ENCODE data around the gene WDR72.

WDR72 gene

GRCh38 chr15:53506370-53506769 lies 253.1 kb downstream of the WDR72 start:
- DNase-seq = no peak
- Mint-ChIP-seq H3K9me3 (no peaks in the 10 kb centered on the region), H3K27ac (no peak overlapping the region), H3K27me3 (no peaks in the 10 kb centered on the region), H3K4me1 (ENCODE audit: low read depth) (no peaks in the 10 kb centered on the region), H3K4me3 (no peak overlapping the region), H3K36me3 (ENCODE audit: low read depth) (no peaks in the 10 kb centered on the region)

DNA sequence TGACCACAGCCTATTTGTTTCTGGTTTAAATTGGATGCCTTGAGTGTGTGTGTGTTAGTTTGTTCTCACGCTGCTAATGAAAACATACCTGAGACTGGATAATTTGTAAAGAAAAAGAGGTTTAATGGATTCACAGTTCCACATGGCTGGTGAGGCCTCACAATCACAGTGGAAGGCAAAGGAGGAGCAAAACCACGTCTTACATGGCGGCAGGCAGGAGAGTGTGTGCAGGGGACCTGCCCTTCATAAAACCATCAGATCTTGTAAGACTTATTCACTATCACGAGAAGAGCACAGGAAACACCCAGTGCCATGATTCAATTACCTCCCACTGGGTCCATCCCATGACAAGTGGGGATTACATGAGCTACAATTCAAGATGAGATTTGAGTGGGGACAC lies 260.5 kb downstream of the WDR72 start:
- Mint-ChIP-seq H3K27me3 (no peaks in the 10 kb centered on the region), H3K4me1 (ENCODE audit: low read depth) (no peaks in the 10 kb centered on the region), H3K27ac (no peak overlapping the region), H3K9me3 (no peaks in the 10 kb centered on the region), H3K36me3 (ENCODE audit: low read depth) (no peaks in the 10 kb centered on the region), H3K4me3 (no peak overlapping the region)
- no peak for DNase-seq

- no peak overlapping the region for H3K27ac Mint-ChIP-seq
Observed at GRCh38 chr15:53490341-53490740, 269.1 kb downstream of the WDR72 start.

DNA sequence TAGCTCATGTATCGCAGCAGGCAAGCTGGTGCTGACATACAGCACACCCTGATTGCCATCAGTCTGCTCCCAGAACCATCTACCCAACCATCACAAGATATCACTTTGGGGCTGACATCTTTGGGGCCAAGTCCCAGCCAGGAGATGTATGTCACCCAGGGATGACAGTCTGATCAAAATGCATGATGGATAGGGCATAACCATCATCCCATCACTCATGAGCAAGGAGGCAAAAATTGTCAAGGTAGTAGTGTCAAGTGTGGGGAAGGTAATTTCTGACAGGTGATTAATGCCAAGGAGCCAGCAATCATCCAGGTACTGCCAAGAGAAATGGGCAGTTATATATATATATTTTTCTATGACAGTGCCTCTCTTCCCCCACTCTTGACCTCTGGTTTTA lies 277.4 kb downstream of the WDR72 start:
- no peaks in the 10 kb centered on the region for H3K4me1 Mint-ChIP-seq (ENCODE audit: low read depth)
- no peak overlapping the region for H3K27ac Mint-ChIP-seq
- no peaks in the 10 kb centered on the region for H3K9me3 Mint-ChIP-seq
- no peak for DNase-seq
- no peaks in the 10 kb centered on the region for H3K27me3 Mint-ChIP-seq
- H3K4me3 Mint-ChIP-seq = no peak overlapping the region
- H3K36me3 Mint-ChIP-seq (ENCODE audit: low read depth) = no peaks in the 10 kb centered on the region

More at GRCh38 chr15:53490341-53490740, 269.1 kb downstream of the WDR72 start:
- Mint-ChIP-seq H3K27me3 (no peaks in the 10 kb centered on the region), H3K4me1 (ENCODE audit: low read depth) (no peaks in the 10 kb centered on the region), H3K36me3 (ENCODE audit: low read depth) (no peaks in the 10 kb centered on the region), H3K4me3 (no peak overlapping the region), H3K9me3 (no peaks in the 10 kb centered on the region)
- DNase-seq = no peak

DNA sequence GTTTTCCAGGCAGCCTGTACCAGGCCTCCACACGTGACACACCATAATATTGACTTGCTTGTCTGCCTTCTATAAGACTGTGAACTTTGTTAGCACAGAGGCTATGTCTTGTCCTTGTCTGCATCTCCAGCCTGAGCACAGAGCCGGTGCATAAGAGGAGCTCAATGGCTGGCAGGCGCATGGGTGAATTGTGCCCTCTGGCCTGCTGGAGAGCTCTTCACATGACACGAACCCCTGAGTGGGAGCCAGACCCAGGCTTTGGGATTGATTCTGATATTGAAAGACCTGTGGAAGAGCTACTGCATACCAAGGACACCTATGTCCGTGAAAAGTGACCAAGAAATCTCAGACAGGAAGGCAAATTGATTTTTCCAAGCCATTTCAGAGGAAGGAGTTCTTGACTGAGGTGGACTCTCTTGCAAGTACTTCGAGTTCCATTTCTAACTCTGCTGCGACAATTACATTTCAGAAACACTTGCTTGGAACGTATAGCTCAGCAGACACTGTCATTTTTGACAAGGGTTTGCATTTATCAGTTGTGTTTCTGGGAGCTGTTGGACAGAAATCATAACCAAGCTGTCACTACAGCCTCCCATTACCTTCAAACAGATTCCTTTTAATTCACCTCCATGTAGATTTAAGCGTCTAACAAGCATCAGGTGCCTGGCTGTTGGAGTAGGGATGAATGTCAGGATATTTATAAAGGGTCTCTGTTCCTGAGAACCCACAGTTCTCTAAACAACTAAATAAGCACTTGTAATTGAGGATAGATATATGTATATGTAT lies 281.3 kb downstream of the WDR72 start:
- H3K27me3 Mint-ChIP-seq = no peaks in the 10 kb centered on the region
- no peak overlapping the region for H3K4me3 Mint-ChIP-seq
- no peaks in the 10 kb centered on the region for H3K36me3 Mint-ChIP-seq (ENCODE audit: low read depth)
- DNase-seq = no peak
- H3K4me1 Mint-ChIP-seq (ENCODE audit: low read depth) = no peaks in the 10 kb centered on the region
- no peaks in the 10 kb centered on the region for H3K9me3 Mint-ChIP-seq
- H3K27ac Mint-ChIP-seq = no peak overlapping the region

DNA sequence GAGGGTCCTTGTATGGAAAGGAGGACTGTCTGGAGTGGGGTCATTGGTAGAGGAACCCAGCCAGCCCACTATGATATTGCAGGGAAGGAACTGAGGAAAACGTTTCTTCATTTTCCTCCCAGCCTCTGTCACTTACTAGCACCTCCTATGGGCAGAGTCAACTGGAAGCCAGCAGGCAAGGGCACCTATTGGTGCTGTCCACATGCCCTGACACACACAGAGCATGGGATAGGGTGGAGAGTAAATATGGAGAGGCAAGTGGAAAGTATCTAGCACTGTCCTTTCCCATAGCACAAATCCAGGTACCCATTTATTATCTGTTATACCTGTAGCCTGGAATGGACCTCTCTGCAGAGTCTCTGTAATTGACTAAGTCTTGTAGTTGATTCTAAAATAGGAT lies 285.6 kb downstream of the WDR72 start:
- Mint-ChIP-seq H3K36me3 (ENCODE audit: low read depth) (no peaks in the 10 kb centered on the region), H3K27me3 (no peaks in the 10 kb centered on the region), H3K4me1 (ENCODE audit: low read depth) (no peaks in the 10 kb centered on the region)

DNA sequence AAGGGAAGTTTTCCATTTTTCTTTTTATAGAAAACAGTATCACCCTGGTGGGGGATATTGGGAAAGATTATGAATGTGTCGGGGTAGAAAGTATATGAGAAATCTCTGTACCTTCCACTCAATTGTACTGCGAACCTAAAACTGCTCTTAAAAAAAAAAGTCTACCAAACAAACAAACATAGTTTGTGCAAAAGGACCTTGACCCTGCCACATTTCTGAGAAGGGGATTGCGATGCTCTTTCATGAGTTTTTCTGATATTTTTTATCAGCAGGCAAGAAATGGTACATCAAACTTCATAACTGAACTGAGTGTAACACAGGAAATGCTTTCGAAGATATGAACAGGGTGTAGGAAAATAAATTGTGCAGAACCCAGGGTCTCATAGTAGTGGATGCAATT lies 286.0 kb downstream of the WDR72 start:
- peaks cover 7% of the 10 kb centered on the region for H3K9me3 Mint-ChIP-seq
- H3K36me3 Mint-ChIP-seq (ENCODE audit: low read depth) = no peaks in the 10 kb centered on the region
- no peak for DNase-seq
- H3K4me1 Mint-ChIP-seq (ENCODE audit: low read depth) = no peaks in the 10 kb centered on the region
- H3K27ac Mint-ChIP-seq = no peak overlapping the region
- H3K27me3 Mint-ChIP-seq = no peaks in the 10 kb centered on the region
- H3K4me3 Mint-ChIP-seq = no peak overlapping the region

More for the DNA sequence above, 285.6 kb downstream of the WDR72 start:
- H3K27ac Mint-ChIP-seq = no peak overlapping the region
- peaks cover 4% of the 10 kb centered on the region for H3K9me3 Mint-ChIP-seq
- H3K4me3 Mint-ChIP-seq = no peak overlapping the region
- no peak for DNase-seq

DNA sequence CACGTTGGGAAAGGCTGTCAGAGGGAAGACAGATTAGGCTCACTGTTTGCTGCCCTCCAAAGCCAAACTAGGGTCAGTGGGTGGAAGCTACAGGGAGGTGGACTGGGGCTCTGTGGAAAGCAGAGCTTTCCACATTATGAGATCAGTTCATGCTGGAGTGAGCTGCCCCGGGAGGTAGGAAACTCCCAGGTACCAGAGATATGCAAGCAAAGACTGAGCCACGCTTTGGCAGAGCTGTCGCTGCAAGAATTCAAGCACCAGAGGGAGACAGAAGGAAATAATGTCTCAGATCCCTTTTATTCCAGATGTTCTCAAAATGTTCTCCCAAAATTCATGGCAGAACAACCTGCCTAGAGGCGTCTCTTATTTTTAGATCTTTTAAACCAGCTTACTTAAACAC lies 286.6 kb downstream of the WDR72 start:
- DNase-seq = no peak
- Mint-ChIP-seq H3K4me1 (ENCODE audit: low read depth) (no peaks in the 10 kb centered on the region), H3K9me3 (peaks cover 11% of the 10 kb centered on the region), H3K36me3 (ENCODE audit: low read depth) (no peaks in the 10 kb centered on the region), H3K27ac (no peak overlapping the region), H3K4me3 (no peak overlapping the region), H3K27me3 (no peaks in the 10 kb centered on the region)

- H3K27ac Mint-ChIP-seq = no peak overlapping the region
- H3K36me3 Mint-ChIP-seq (ENCODE audit: low read depth) = no peaks in the 10 kb centered on the region
- H3K4me1 Mint-ChIP-seq (ENCODE audit: low read depth) = no peaks in the 10 kb centered on the region
- H3K4me3 Mint-ChIP-seq = no peak overlapping the region
- DNase-seq = no peak
- no peaks in the 10 kb centered on the region for H3K27me3 Mint-ChIP-seq
- peaks cover 11% of the 10 kb centered on the region for H3K9me3 Mint-ChIP-seq
Observed at GRCh38 chr15:53472210-53472609, 287.3 kb downstream of the WDR72 start.

DNA sequence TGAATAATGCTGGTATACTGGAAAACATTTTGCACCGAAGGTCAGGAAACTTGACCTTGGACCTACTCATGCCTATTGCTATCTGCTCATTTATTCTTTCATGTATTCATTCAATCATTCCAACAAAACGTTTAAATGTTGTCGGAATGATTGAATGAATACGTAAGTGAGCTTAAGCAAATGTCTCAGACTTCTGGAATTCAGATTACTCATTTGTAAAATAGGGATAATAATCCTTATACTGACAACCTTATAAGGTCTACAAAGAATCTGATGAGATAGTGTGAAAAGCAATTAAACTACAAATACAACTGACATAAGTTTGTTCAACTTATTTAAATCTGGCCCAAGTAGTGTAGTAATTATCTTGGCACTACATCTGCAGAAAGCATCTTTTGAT lies 288.7 kb downstream of the WDR72 start:
- Mint-ChIP-seq H3K4me1 (ENCODE audit: low read depth) (no peaks in the 10 kb centered on the region), H3K9me3 (peaks cover 11% of the 10 kb centered on the region), H3K36me3 (ENCODE audit: low read depth) (no peaks in the 10 kb centered on the region), H3K27me3 (no peaks in the 10 kb centered on the region), H3K4me3 (no peak overlapping the region), H3K27ac (no peak overlapping the region)
- no peak for DNase-seq

- H3K4me1 Mint-ChIP-seq (ENCODE audit: low read depth) = no peaks in the 10 kb centered on the region
- H3K9me3 Mint-ChIP-seq = peaks cover 11% of the 10 kb centered on the region
- no peak for DNase-seq
- no peaks in the 10 kb centered on the region for H3K27me3 Mint-ChIP-seq
- no peak overlapping the region for H3K4me3 Mint-ChIP-seq
- no peak overlapping the region for H3K27ac Mint-ChIP-seq
- H3K36me3 Mint-ChIP-seq (ENCODE audit: low read depth) = no peaks in the 10 kb centered on the region
Observed at GRCh38 chr15:53469422-53469821, 290.0 kb downstream of the WDR72 start.
